Right cardiac atrium (tissue), 5 donors: Measurements from ENCODE around the gene FLRT1. TPM values are rescaled to one million over a fixed set of nuclear protein-coding genes. Genes with fewer than 3 reads are reported as not detected.

Experiments
- ATAC-seq, 2 donors: fragments of 200-7000 bp; cut with Tn5 transposase; one replicate each; pipeline versions ENCODE4 v1.8.0 to v1.9.1; 2020; ENCODE audit warnings: moderate library complexity in 2 of 2, mild to moderate bottlenecking in 1 of 2
- DNase-seq, 3 donors: peaks; one replicate each; pipeline ENCODE4 v3.0.0-alpha.2; 2020
- H3K27ac ChIP-seq: one replicate; pipeline ENCODE4 v1.5.1; 2013; ENCODE audit warnings: mild to moderate bottlenecking, low read length, control low read depth, moderate library complexity
- H3K27me3 ChIP-seq: one replicate; pipeline ENCODE4 v1.6.1; 2013; ENCODE audit not compliant: control insufficient read depth, insufficient read depth
- H3K4me1 ChIP-seq: one replicate; pipeline ENCODE4 v1.6.1; 2013; ENCODE audit warnings: low read length; ENCODE audit not compliant: control insufficient read depth, insufficient read depth
- H3K4me3 ChIP-seq: one replicate; pipeline ENCODE4 v1.5.1; 2013; ENCODE audit warnings: low read length, control low read depth
- H3K9me3 ChIP-seq: one replicate; pipeline ENCODE4 v1.6.1; 2013; ENCODE audit warnings: low read length; ENCODE audit not compliant: control insufficient read depth
- WGBS: extraction: QIAGEN DNeasy Blood & Tissue Kit; methylation state at CpG from one replicate; pipeline ENCODE4 v1.1.7; 2013; 5-methylcytosine and 5-hydroxymethylcytosine counted together
- intact Hi-C, 4 donors: fragments of 100-400 bp; cut with DNase I; formaldehyde crosslinking; loops; one replicate each; pipeline versions ENCODE4 v1.11.0 to v1.14.0; 2022 to 2023
- polyA plus RNA-seq: library from polyadenylated mRNA; stranded (reverse); fragments of 200-250 nt; gene quantifications from one replicate; pipeline ENCODE4 v1.2.3, GENCODE V29; 2013
- total RNA-seq, 4 donors: library from RNA; stranded (reverse); fragmentation: NEBNext Ultra II Directional; extraction: Animal tissue kit (Norgen Biotek cat#: 25700); gene quantifications; one replicate each; pipeline ENCODE4 v1.2.1, GENCODE V29; 2021
- donor health status: healthy with polysubstance abuse.
- donor health status: DM: no; HTN: yes; CAD: no.
- donor health status: DM: no; HTN: no; CAD: no.
- donor health status: DM: no; HTN: yes; CAD: no; lungs with severe emphysema.
- donor health status: DM: yes; HTN: yes; CAD: no.

Gene FLRT1
- total and polyA plus RNA-seq, 5 donors = 0.92 to 2.0 (median 1.6) TPM

- Histone ChIP-seq H3K27ac (no peak overlapping the region), H3K9me3 (no peaks in the 10 kb centered on the region), H3K4me3 (no peak overlapping the region), H3K4me1 (peaks cover 3% of the 10 kb centered on the region), H3K27me3 (no peaks in the 10 kb centered on the region)
- intact Hi-C loops = no loop called here
- ATAC-seq (no peak), DNase-seq (no peak)
- WGBS = 52% methylated on average over 20 of the region's 20 CpGs
Observed at GRCh38 chr11:64027651-64028397, 7.9 kb upstream of the FLRT1 start.

GRCh38 chr11:64028398-64029115, 7.2 kb upstream of the FLRT1 start:
- Histone ChIP-seq H3K27ac (no peak overlapping the region), H3K27me3 (no peaks in the 10 kb centered on the region), H3K4me3 (no peak overlapping the region), H3K9me3 (no peaks in the 10 kb centered on the region), H3K4me1 (peaks cover under 1% of the 10 kb centered on the region)
- DNase-seq (peak in 2 of 3 donors; percentile 71 to 72), ATAC-seq (no peak)
- intact Hi-C loops = no loop called here
- WGBS = 19% methylated on average over 22 of the region's 22 CpGs

- Histone ChIP-seq H3K27me3 (no peaks in the 10 kb centered on the region), H3K9me3 (no peaks in the 10 kb centered on the region), H3K27ac (no peak overlapping the region), H3K4me3 (no peak overlapping the region), H3K4me1 (no peaks in the 10 kb centered on the region)
- DNase-seq (no peak), ATAC-seq (no peak)
- intact Hi-C loops = no loop called here
- 78% methylated on average over 8 of the region's 8 CpGs for WGBS
Observed at GRCh38 chr11:64029773-64030172, 6.0 kb upstream of the FLRT1 start.

GRCh38 chr11:64031001-64031400, 4.7 kb upstream of the FLRT1 start:
- Histone ChIP-seq H3K27ac (no peak overlapping the region), H3K27me3 (no peaks in the 10 kb centered on the region), H3K4me3 (no peak overlapping the region), H3K4me1 (no peaks in the 10 kb centered on the region), H3K9me3 (no peaks in the 10 kb centered on the region)
- intact Hi-C loops = no loop called here
- DNase-seq (no peak), ATAC-seq (no peak)
- 81% methylated on average over 3 of the region's 3 CpGs for WGBS

GRCh38 chr11:64032050-64032449, 3.7 kb upstream of the FLRT1 start:
- H3K27me3 ChIP-seq = no peaks in the 10 kb centered on the region
- intact Hi-C loops = no loop called here
- no peaks in the 10 kb centered on the region for H3K9me3 ChIP-seq
- H3K27ac ChIP-seq = no peak overlapping the region
- no peak overlapping the region for H3K4me3 ChIP-seq
- 86% methylated on average over 4 of the region's 4 CpGs for WGBS
- H3K4me1 ChIP-seq = no peaks in the 10 kb centered on the region
- DNase-seq (no peak), ATAC-seq (no peak)

- Histone ChIP-seq H3K4me3 (no peak overlapping the region), H3K27ac (no peak overlapping the region), H3K9me3 (no peaks in the 10 kb centered on the region), H3K4me1 (no peaks in the 10 kb centered on the region), H3K27me3 (no peaks in the 10 kb centered on the region)
- DNase-seq (no peak), ATAC-seq (no peak)
- WGBS = 70% methylated on average over 9 of the region's 9 CpGs
- intact Hi-C loops = no loop called here
Observed at GRCh38 chr11:64034411-64034811, 1.3 kb upstream of the FLRT1 start.

GRCh38 chr11:64035081-64035524, 628 bp upstream of the FLRT1 start:
- intact Hi-C loops = no loop called here
- 15% methylated on average over 17 of the region's 17 CpGs for WGBS
- Histone ChIP-seq H3K9me3 (no peaks in the 10 kb centered on the region), H3K4me3 (peak overlapping the region; percentile 68), H3K27ac (no peak overlapping the region), H3K4me1 (no peaks in the 10 kb centered on the region), H3K27me3 (no peaks in the 10 kb centered on the region)
- ATAC-seq (no peak), DNase-seq (no peak)

- Histone ChIP-seq H3K4me3 (peak overlapping the region; percentile 68), H3K9me3 (no peaks in the 10 kb centered on the region), H3K27me3 (no peaks in the 10 kb centered on the region), H3K4me1 (no peaks in the 10 kb centered on the region), H3K27ac (no peak overlapping the region)
- ATAC-seq = peak; percentile 60 to 68
- WGBS = 2% methylated on average over 85 of the region's 85 CpGs
- intact Hi-C loops = no loop called here
- DNase-seq = peak; percentile 43 to 81 (median 75)
Observed at GRCh38 chr11:64036087-64037026, 626 bp downstream of the FLRT1 start.

GRCh38 chr11:64037027-64037634, 1.4 kb downstream of the FLRT1 start:
- ATAC-seq = peak in 1 of 2 donors; percentile 4
- Histone ChIP-seq H3K4me3 (peak overlapping the region; percentile 68), H3K27me3 (no peaks in the 10 kb centered on the region), H3K9me3 (no peaks in the 10 kb centered on the region), H3K4me1 (no peaks in the 10 kb centered on the region), H3K27ac (no peak overlapping the region)
- intact Hi-C loops = no loop called here
- 33% methylated on average over 23 of the region's 23 CpGs for WGBS
- DNase-seq = no peak

GRCh38 chr11:64038500-64038899, 2.8 kb downstream of the FLRT1 start:
- H3K4me3 ChIP-seq = no peak overlapping the region
- H3K27me3 ChIP-seq = no peaks in the 10 kb centered on the region
- H3K27ac ChIP-seq = no peak overlapping the region
- intact Hi-C loops = no loop called here
- 94% methylated on average over 4 of the region's 4 CpGs for WGBS
- H3K9me3 ChIP-seq = no peaks in the 10 kb centered on the region
- ATAC-seq = no peak
- no peak for DNase-seq
- no peaks in the 10 kb centered on the region for H3K4me1 ChIP-seq
